Neuronal stem cell (in vitro differentiated cells): ENCODE results near the gene ZNF621. TPM values are rescaled to one million over a fixed set of nuclear protein-coding genes. Genes with fewer than 3 reads are reported as not detected.

Experiments used
- small RNA-seq: library from polyadenylated mRNA; stranded (forward); fragments of <200 nt; extraction: miRNeasy Mini kit (QIAGEN cat#:217004); gene quantifications from one replicate; pipeline ENCODE3, GENCODE V24; 2013; ENCODE audit not compliant: insufficient read depth

Gene ZNF621

Small RNA genes within 50 kb of the gene (small RNA-seq; reads per million reads assigned to genes)
- gene RNU5B-2P: not detected
